IgD-negative memory B cell (primary cell): ENCODE results near the gene CAMK2G. TPM values are rescaled to one million over a fixed set of nuclear protein-coding genes. Genes with fewer than 3 reads are reported as not detected.
"Not testable (repeated sequence)": the region's sequence is repeated elsewhere in the genome, so short reads cannot be mapped to it uniquely, and the experiment has no call there.

Experiments
- H3K27ac Mint-ChIP-seq, 3 donors: one replicate each; pipeline ENCODE4 v1.8.0; 2020 to 2022; ENCODE audit warnings: mild to moderate bottlenecking in 3 of 3, mixed read lengths in 3 of 3, moderate library complexity in 1 of 3
- H3K27me3 Mint-ChIP-seq: one replicate; pipeline ENCODE4 v1.8.0; 2021; ENCODE audit warnings: mixed read lengths
- H3K36me3 Mint-ChIP-seq: one replicate; pipeline ENCODE4 v1.8.0; 2020; ENCODE audit warnings: mild to moderate bottlenecking, mixed read lengths
- H3K4me1 Mint-ChIP-seq, 3 donors: one replicate each; pipeline ENCODE4 v1.8.0; 2020 to 2022; ENCODE audit warnings: mixed read lengths in 3 of 3, mild to moderate bottlenecking in 1 of 3
- H3K4me3 Mint-ChIP-seq, 4 donors: one replicate each; pipeline ENCODE4 v1.8.0; 2020 to 2022; ENCODE audit warnings: mild to moderate bottlenecking in 4 of 4, mixed read lengths in 4 of 4, moderate library complexity in 3 of 4
- H3K9me3 Mint-ChIP-seq, 3 donors: one replicate each; pipeline ENCODE4 v1.8.0; 2020 to 2021; ENCODE audit warnings: mixed read lengths in 3 of 3, mild to moderate bottlenecking in 1 of 3
- polyA plus RNA-seq: library from polyadenylated mRNA; unstranded; fragments of 300-500 nt; fragmentation: Illumina TruSeq; gene quantifications from one replicate; pipeline ENCODE4 v1.2.3, GENCODE V29; 2021

The CAMK2G gene
- polyA plus RNA-seq, 1 donor from 2014 or later, result 7.2 TPM

- H3K4me3 Mint-ChIP-seq, result no peak overlapping the region
- H3K27ac Mint-ChIP-seq, result no peak overlapping the region
- no peaks in the 10 kb centered on the region for H3K9me3 Mint-ChIP-seq
- peaks cover 2 to 5% (median 3%) of the 10 kb centered on the region in 3 donors for H3K4me1 Mint-ChIP-seq
- no peaks in the 10 kb centered on the region for H3K36me3 Mint-ChIP-seq
- no peaks in the 10 kb centered on the region for H3K27me3 Mint-ChIP-seq
Observed at GRCh38 chr10:73893426-73893825, 19.1 kb upstream of the CAMK2G start.

GRCh38 chr10:73892310-73893030 lies 18.1 kb upstream of the CAMK2G start:
- Mint-ChIP-seq H3K9me3 (no peaks in the 10 kb centered on the region), H3K4me1 (peaks cover 3 to 7% (median 5%) of the 10 kb centered on the region in 3 donors), H3K27ac (peak overlapping the region in 1 of 3 donors; percentile 57), H3K27me3 (no peaks in the 10 kb centered on the region), H3K4me3 (no peak overlapping the region), H3K36me3 (no peaks in the 10 kb centered on the region)

- no peaks in the 10 kb centered on the region for H3K27me3 Mint-ChIP-seq
- no peak overlapping the region for H3K4me3 Mint-ChIP-seq
- H3K4me1 Mint-ChIP-seq, result peaks cover 3 to 7% (median 5%) of the 10 kb centered on the region in 3 donors
- no peaks in the 10 kb centered on the region for H3K36me3 Mint-ChIP-seq
- H3K9me3 Mint-ChIP-seq, result no peaks in the 10 kb centered on the region
- H3K27ac Mint-ChIP-seq, result no peak overlapping the region
Observed at GRCh38 chr10:73891540-73891939, 17.2 kb upstream of the CAMK2G start.

GRCh38 chr10:73890830-73891229 lies 16.5 kb upstream of the CAMK2G start:
- H3K27me3 Mint-ChIP-seq, H3K27ac Mint-ChIP-seq, H3K4me3 Mint-ChIP-seq, H3K36me3 Mint-ChIP-seq, H3K9me3 Mint-ChIP-seq: not testable (repeated sequence)
- peaks cover 5 to 12% (median 9%) of the 10 kb centered on the region in 3 donors for H3K4me1 Mint-ChIP-seq

GRCh38 chr10:73890261-73890660 lies 15.9 kb upstream of the CAMK2G start:
- H3K27ac Mint-ChIP-seq, result no peak overlapping the region
- no peak overlapping the region for H3K4me3 Mint-ChIP-seq
- no peaks in the 10 kb centered on the region for H3K27me3 Mint-ChIP-seq
- no peaks in the 10 kb centered on the region for H3K36me3 Mint-ChIP-seq
- no peaks in the 10 kb centered on the region for H3K9me3 Mint-ChIP-seq
- H3K4me1 Mint-ChIP-seq, result peaks cover 5 to 13% (median 9%) of the 10 kb centered on the region in 3 donors

- peaks cover 5 to 13% (median 9%) of the 10 kb centered on the region in 3 donors for H3K4me1 Mint-ChIP-seq
- not testable (repeated sequence) for H3K9me3 Mint-ChIP-seq, H3K27me3 Mint-ChIP-seq, H3K4me3 Mint-ChIP-seq, H3K36me3 Mint-ChIP-seq
- H3K27ac Mint-ChIP-seq, result peak overlapping the region in 1 of 3 donors; percentile 47
Observed at GRCh38 chr10:73889416-73889815, 15.1 kb upstream of the CAMK2G start.

GRCh38 chr10:73889014-73889413 lies 14.7 kb upstream of the CAMK2G start:
- H3K9me3 Mint-ChIP-seq, result no peaks in the 10 kb centered on the region
- H3K27me3 Mint-ChIP-seq, result no peaks in the 10 kb centered on the region
- no peak overlapping the region for H3K4me3 Mint-ChIP-seq
- peak overlapping the region in 2 of 3 donors; percentile 30 to 47 for H3K27ac Mint-ChIP-seq
- peaks cover 5 to 13% (median 9%) of the 10 kb centered on the region in 3 donors for H3K4me1 Mint-ChIP-seq
- no peaks in the 10 kb centered on the region for H3K36me3 Mint-ChIP-seq

GRCh38 chr10:73888514-73888913 lies 14.2 kb upstream of the CAMK2G start:
- no peaks in the 10 kb centered on the region for H3K36me3 Mint-ChIP-seq
- peaks cover 5 to 13% (median 9%) of the 10 kb centered on the region in 3 donors for H3K4me1 Mint-ChIP-seq
- H3K27ac Mint-ChIP-seq, result peak overlapping the region in 2 of 3 donors; percentile 30 to 83
- H3K9me3 Mint-ChIP-seq, result no peaks in the 10 kb centered on the region
- H3K27me3 Mint-ChIP-seq, result no peaks in the 10 kb centered on the region
- H3K4me3 Mint-ChIP-seq, result no peak overlapping the region

GRCh38 chr10:73887294-73888039 lies 13.1 kb upstream of the CAMK2G start:
- H3K4me1 Mint-ChIP-seq, result peaks cover 5 to 13% (median 9%) of the 10 kb centered on the region in 3 donors
- H3K9me3 Mint-ChIP-seq, result no peaks in the 10 kb centered on the region
- peak overlapping the region in 1 of 3 donors; percentile 30 for H3K27ac Mint-ChIP-seq
- H3K27me3 Mint-ChIP-seq, result no peaks in the 10 kb centered on the region
- no peak overlapping the region for H3K4me3 Mint-ChIP-seq
- no peaks in the 10 kb centered on the region for H3K36me3 Mint-ChIP-seq

GRCh38 chr10:73886661-73887293 lies 12.4 kb upstream of the CAMK2G start:
- Mint-ChIP-seq H3K9me3 (no peaks in the 10 kb centered on the region), H3K36me3 (no peaks in the 10 kb centered on the region), H3K27me3 (no peaks in the 10 kb centered on the region), H3K4me1 (peaks cover 5 to 13% (median 9%) of the 10 kb centered on the region in 3 donors), H3K27ac (peak overlapping the region in 2 of 3 donors; percentile 48), H3K4me3 (no peak overlapping the region)

- peak overlapping the region in 2 of 3 donors; percentile 15 to 48 for H3K27ac Mint-ChIP-seq
- H3K36me3 Mint-ChIP-seq, result no peaks in the 10 kb centered on the region
- peaks cover 5 to 13% (median 9%) of the 10 kb centered on the region in 3 donors for H3K4me1 Mint-ChIP-seq
- H3K27me3 Mint-ChIP-seq, result no peaks in the 10 kb centered on the region
- H3K4me3 Mint-ChIP-seq, result no peak overlapping the region
- no peaks in the 10 kb centered on the region for H3K9me3 Mint-ChIP-seq
Observed at GRCh38 chr10:73886085-73886529, 11.8 kb upstream of the CAMK2G start.

GRCh38 chr10:73884017-73884416 lies 9.7 kb upstream of the CAMK2G start:
- Mint-ChIP-seq H3K27ac (no peak overlapping the region), H3K4me3 (no peak overlapping the region), H3K27me3 (no peaks in the 10 kb centered on the region), H3K36me3 (no peaks in the 10 kb centered on the region), H3K9me3 (no peaks in the 10 kb centered on the region), H3K4me1 (peaks cover 6 to 19% (median 14%) of the 10 kb centered on the region in 3 donors)

GRCh38 chr10:73881221-73881919 lies 7.0 kb upstream of the CAMK2G start:
- no peaks in the 10 kb centered on the region for H3K9me3 Mint-ChIP-seq
- H3K4me1 Mint-ChIP-seq, result peaks cover 6 to 12% (median 11%) of the 10 kb centered on the region in 3 donors
- no peaks in the 10 kb centered on the region for H3K27me3 Mint-ChIP-seq
- H3K4me3 Mint-ChIP-seq, result no peak overlapping the region
- no peaks in the 10 kb centered on the region for H3K36me3 Mint-ChIP-seq
- H3K27ac Mint-ChIP-seq, result peak overlapping the region in 1 of 3 donors; percentile 41

- Mint-ChIP-seq H3K27me3 (no peaks in the 10 kb centered on the region), H3K4me3 (peak overlapping the region in 2 of 4 donors; percentile 4 to 9), H3K4me1 (peaks cover 8 to 11% (median 11%) of the 10 kb centered on the region in 3 donors), H3K27ac (peak overlapping the region; percentile 9 to 86 (median 41)), H3K36me3 (no peaks in the 10 kb centered on the region), H3K9me3 (no peaks in the 10 kb centered on the region)
Observed at GRCh38 chr10:73879296-73880173, 5.2 kb upstream of the CAMK2G start.
